ENCODE data around the gene EEPD1.

Gene EEPD1

GRCh38 chr7:36284456-36285090, 131.5 kb downstream of the EEPD1 start:
- DNase-seq = no peak

- DNase-seq = no peak
Observed at GRCh38 chr7:36285276-36285675, 132.2 kb downstream of the EEPD1 start.

GRCh38 chr7:36286226-36286625, 133.2 kb downstream of the EEPD1 start:
- DNase-seq = no peak

- DNase-seq = no peak
Observed at GRCh38 chr7:36286688-36287087, 133.6 kb downstream of the EEPD1 start.

GRCh38 chr7:36287371-36288241, 134.6 kb downstream of the EEPD1 start:
- no peak for DNase-seq

GRCh38 chr7:36288501-36288900, 135.4 kb downstream of the EEPD1 start:
- no peak for DNase-seq

- DNase-seq = no peak
Observed at GRCh38 chr7:36289833-36290661, 137.0 kb downstream of the EEPD1 start.

GRCh38 chr7:36291387-36292316, 138.6 kb downstream of the EEPD1 start:
- DNase-seq = peak; percentile 55

GRCh38 chr7:36295090-36295489, 142.0 kb downstream of the EEPD1 start:
- DNase-seq = no peak

- DNase-seq = no peak
Observed at GRCh38 chr7:36296284-36296683, 143.2 kb downstream of the EEPD1 start.

- DNase-seq = no peak
Observed at GRCh38 chr7:36297364-36298009, 144.4 kb downstream of the EEPD1 start.

GRCh38 chr7:36298106-36298505, 145.1 kb downstream of the EEPD1 start:
- no peak for DNase-seq

- DNase-seq = no peak
Observed at GRCh38 chr7:36299223-36299774, 146.2 kb downstream of the EEPD1 start.

- DNase-seq = no peak
Observed at GRCh38 chr7:36299823-36300341, 146.8 kb downstream of the EEPD1 start.

GRCh38 chr7:36300696-36301350, 147.8 kb downstream of the EEPD1 start:
- no peak for DNase-seq

- no peak for DNase-seq
Observed at GRCh38 chr7:36301914-36302771, 149.1 kb downstream of the EEPD1 start.

GRCh38 chr7:36303202-36304098, 150.4 kb downstream of the EEPD1 start:
- DNase-seq = peak; percentile 90

- DNase-seq = no peak
Observed at GRCh38 chr7:36304099-36304425, 151.0 kb downstream of the EEPD1 start.

GRCh38 chr7:36305226-36305625, 152.2 kb downstream of the EEPD1 start:
- no peak for DNase-seq

All from T1000 (cell line).